ENCODE data around the gene CUX1.

DNA sequence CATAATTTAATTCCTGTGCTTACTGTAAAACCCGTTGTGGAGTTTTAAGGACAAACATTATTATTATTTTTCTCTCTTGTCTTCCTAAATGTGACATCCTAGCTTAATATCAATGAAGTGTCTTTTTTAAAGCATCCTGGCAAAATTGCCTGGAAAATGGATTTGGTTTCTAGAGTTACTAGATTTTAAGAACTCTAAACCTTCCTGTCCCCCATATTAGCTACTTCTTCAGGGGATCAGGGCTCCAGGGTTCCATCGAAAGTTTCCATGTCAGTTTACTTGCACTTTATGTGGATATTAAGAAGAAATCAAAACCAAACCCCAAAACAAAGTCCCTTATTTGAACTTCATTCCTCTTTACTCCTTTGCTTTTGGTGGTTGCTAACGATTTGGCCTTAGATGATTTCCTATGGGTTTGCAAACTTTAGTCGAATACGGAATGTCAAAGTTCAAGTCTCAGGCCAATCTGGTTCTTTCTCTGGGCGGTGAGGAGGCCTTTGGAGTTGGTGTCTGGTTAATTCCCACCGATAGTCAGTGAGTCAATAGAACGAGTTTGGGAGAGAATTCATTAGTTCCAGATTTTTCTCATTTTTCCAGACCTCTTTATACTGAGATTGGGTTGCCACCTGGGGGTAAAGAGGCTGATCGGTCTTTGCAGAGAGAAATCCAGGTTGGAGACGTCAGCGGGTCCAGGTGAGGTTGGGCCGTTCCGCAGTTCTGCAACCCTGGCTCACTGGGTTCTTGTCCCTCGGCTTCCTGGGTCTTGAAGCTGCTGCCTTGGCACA lies 1.1 kb downstream of the CUX1 start:
- TF ChIP-seq GATA3 (IDR thresholded peaks at IDR 0.05; ENCODE audit: low read depth, low read length) (no peak), GATA2 (IDR thresholded peaks at IDR 0.05; ENCODE audit: low read depth, low read length) (no peak)

Data from SH-SY5Y (cell line).